Mesodermal cell (in vitro differentiated cells): ENCODE results near the gene SVIL.
"Not testable (repeated sequence)": the region's sequence is repeated elsewhere in the genome, so short reads cannot be mapped to it uniquely, and the experiment has no call there.

ENCODE experiments used
- H3K27ac ChIP-seq: 2 replicates; pipeline ENCODE4 v1.7.0; 2013; ENCODE audit warnings: mild to moderate bottlenecking, low read depth, low read length, moderate library complexity; ENCODE audit not compliant: severe bottlenecking
- H3K36me3 ChIP-seq: 2 replicates; pipeline ENCODE4 v1.7.1; 2013; ENCODE audit warnings: mild to moderate bottlenecking, low read length, moderate library complexity; ENCODE audit not compliant: control insufficient read depth, insufficient read depth
- H3K4me1 ChIP-seq: one replicate; pipeline ENCODE4 v1.7.1; 2013; ENCODE audit warnings: mild to moderate bottlenecking, low read length; ENCODE audit not compliant: insufficient read depth, control insufficient read depth, poor library complexity, severe bottlenecking
- H3K4me3 ChIP-seq: 2 replicates; pipeline ENCODE4 v1.7.0; 2013; ENCODE audit warnings: low read length, control low read depth, mild to moderate bottlenecking; ENCODE audit not compliant: insufficient read depth, poor library complexity, severe bottlenecking; ENCODE audit errors: extremely low read depth
- H3K9me3 ChIP-seq: 2 replicates; pipeline ENCODE4 v1.7.1; 2013; ENCODE audit warnings: mild to moderate bottlenecking, low read length, moderate library complexity; ENCODE audit not compliant: control insufficient read depth
- WGBS, 2 experiments: methylation state at CpG; one replicate each; pipeline ENCODE4 v1.1.5; 2013; ENCODE audit warnings: missing lambda C conversion rate in 2 of 2; ENCODE audit not compliant: insufficient coverage in 2 of 2; 5-methylcytosine and 5-hydroxymethylcytosine counted together

The SVIL gene

DNA sequence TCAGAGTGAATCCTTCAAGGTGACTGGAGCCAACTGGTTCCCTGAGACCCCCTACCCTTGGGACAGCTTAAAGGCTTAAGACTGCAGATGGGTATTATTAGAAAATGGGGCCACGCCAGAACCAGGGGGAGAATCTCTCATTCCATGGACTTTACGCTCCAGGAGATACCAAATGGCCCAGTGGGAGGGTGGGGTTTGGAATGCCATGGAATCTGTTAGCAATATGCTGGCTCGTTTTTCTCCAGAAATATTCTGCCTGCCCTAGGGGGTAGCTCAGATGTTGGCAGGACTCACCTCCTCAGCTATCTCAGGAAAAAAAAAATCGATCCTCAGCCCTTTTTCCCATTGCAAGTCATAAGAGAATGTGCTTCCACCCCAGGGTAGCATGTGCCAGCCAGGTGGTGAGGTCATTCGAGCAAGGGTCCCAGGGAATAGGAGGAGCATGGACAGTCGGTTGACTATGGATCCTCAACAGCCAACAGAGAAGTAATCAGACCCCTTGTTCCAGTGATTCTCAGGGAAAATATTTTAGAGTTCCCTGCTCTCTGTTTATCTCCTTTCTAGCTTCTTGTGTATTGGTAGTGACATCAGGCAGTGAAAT lies 22.9 kb downstream of the SVIL start:
- whole genome bisulfite sequencing, 2 experiments = 93 to 97% methylated on average over 4 to 5 of the region's 6 CpGs
- Histone ChIP-seq H3K9me3 (peaks cover 5% of the 10 kb centered on the region), H3K4me1 (peaks cover 9% of the 10 kb centered on the region), H3K27ac (no peak overlapping the region), H3K4me3 (no peak overlapping the region), H3K36me3 (peaks cover 57% of the 10 kb centered on the region)

- H3K4me1 ChIP-seq = peaks cover 9% of the 10 kb centered on the region
- peaks cover 5% of the 10 kb centered on the region for H3K9me3 ChIP-seq
- no peak overlapping the region for H3K4me3 ChIP-seq
- H3K36me3 ChIP-seq = peaks cover 56% of the 10 kb centered on the region
- 91 to 98% methylated on average over 7 to 8 of the region's 10 CpGs for WGBS, 2 experiments
- H3K27ac ChIP-seq = no peak overlapping the region
These were observed 23.7 kb downstream of the SVIL start for GRCh38 chr10:29610876-29611647.

- H3K4me3 ChIP-seq, H3K4me1 ChIP-seq, H3K9me3 ChIP-seq, H3K27ac ChIP-seq: not testable (repeated sequence)
- 81 to 100% methylated on average over 2 of the region's 3 CpGs for WGBS, 2 experiments
- H3K36me3 ChIP-seq = peaks cover 56% of the 10 kb centered on the region
These were observed 24.4 kb downstream of the SVIL start for GRCh38 chr10:29610331-29610730.

DNA sequence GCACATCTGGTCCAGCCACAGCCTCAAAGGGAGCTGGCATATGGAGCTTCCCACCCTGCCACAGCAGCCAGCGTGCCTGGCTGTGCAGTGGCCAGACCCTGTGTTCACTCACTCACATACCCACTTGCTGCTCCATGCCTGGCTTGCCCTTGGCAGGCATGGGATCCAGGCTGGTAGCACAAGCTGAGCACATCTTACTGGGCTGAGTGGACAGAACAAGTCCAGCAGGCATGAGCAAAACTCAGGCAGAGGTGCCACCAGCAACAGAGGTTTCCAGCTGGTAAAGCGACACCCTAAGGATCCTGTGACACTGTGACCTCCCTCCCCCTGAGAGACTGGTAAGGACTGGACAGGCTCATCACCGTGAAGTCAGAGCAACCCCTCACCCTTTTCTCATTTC lies 25.1 kb downstream of the SVIL start:
- WGBS, 2 experiments = 89 to 94% methylated on average over 2 to 3 of the region's 3 CpGs
- peaks cover 9% of the 10 kb centered on the region for H3K4me1 ChIP-seq
- H3K4me3 ChIP-seq = no peak overlapping the region
- peaks cover 54% of the 10 kb centered on the region for H3K36me3 ChIP-seq
- H3K9me3 ChIP-seq = peaks cover 5% of the 10 kb centered on the region
- no peak overlapping the region for H3K27ac ChIP-seq

DNA sequence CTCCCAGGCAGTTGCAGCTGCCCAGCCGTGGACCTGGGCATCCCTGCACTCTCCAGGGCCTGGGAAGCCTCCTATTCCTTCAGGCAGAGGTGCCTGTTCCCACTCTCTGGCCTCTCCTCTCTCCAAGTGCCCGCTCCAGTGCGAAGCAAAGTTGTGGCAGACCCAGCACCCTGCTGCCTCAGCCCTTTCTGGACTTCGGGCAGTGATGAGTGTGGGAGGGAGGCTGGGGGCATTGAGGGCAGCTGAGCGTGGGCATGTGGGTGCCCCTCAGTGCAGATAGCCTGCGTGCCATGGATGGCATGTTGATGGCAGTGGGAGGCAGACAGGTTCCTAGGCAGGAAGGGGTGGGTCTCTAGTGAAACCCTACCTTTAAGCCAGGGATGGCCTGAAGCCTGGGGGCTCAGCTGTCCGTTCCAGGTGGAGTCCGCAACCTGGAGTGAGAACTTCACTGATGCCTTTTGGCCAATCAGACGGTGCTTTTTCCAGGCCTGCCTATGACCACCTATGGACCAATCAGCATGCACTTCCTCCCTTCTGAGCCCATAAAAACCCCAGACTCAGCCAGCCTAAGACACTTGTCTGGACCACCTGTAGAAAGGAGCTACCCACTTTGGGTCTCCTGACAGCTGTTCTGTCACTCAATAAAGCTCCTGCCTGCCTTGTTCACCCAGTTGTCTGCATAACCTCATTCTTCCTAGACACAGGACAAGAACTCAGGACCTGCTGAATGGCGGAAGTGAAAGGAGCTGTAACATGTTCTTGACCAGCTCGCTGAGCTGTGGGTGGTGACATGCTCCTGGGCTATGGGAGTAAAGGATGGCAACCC lies 26.1 kb downstream of the SVIL start:
- Histone ChIP-seq H3K27ac (no peak overlapping the region), H3K9me3 (peaks cover 5% of the 10 kb centered on the region)
- 73 to 75% methylated on average over 7 to 8 of the region's 11 CpGs for WGBS, 2 experiments

DNA sequence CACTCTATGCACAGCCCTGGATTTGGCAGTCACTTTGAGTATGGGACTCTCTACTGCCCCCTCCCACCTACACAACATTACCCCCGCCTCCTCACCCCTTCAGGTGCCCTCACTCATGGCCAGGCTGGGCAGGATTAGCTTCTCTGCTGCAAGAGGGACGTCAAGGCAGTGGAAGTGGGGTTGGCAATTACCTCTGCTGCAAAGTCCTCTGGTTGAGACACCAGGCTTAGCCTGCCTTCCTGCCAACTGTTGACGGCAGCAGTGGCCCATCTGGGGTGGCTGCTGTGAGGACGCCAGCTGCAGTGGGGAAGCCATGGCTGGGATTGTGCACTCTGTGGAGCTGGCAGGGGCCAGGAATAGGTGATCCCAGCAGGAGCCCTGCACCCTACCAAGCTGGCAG lies 26.7 kb downstream of the SVIL start:
- 57 to 74% methylated on average over 2 to 3 of the region's 4 CpGs for WGBS, 2 experiments
- Histone ChIP-seq H3K4me3 (no peak overlapping the region), H3K4me1 (peaks cover 9% of the 10 kb centered on the region), H3K27ac (no peak overlapping the region), H3K36me3 (peaks cover 47% of the 10 kb centered on the region), H3K9me3 (peaks cover 5% of the 10 kb centered on the region)

More for the DNA sequence above, 26.1 kb downstream of the SVIL start:
- no peak overlapping the region for H3K4me3 ChIP-seq
- H3K36me3 ChIP-seq = peaks cover 53% of the 10 kb centered on the region
- H3K4me1 ChIP-seq = peaks cover 9% of the 10 kb centered on the region

DNA sequence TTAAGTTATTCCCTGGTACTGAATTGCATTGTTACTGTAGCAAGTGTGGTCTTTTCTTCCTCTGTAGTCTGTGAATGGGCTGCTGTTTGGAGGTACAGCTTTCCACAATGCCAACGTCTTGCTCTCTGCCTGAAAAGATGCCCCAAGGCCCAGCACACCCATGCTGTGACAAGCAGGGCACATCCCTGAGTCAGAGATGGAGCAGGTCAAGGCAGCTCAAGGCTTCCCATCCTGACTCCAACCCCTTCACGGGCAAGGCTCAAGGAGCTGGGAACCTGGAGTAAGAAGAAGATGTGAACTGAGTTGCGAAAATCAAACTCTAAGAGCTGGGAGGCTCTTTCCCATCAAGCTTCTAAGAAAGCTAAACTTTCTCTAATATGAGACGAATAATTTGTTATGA lies 27.2 kb downstream of the SVIL start:
- WGBS, 2 experiments = 86 to 100% methylated on average over 1 to 3 of the region's 4 CpGs
- Histone ChIP-seq H3K9me3 (peaks cover 5% of the 10 kb centered on the region), H3K4me3 (no peak overlapping the region), H3K36me3 (peaks cover 45% of the 10 kb centered on the region), H3K4me1 (peaks cover 9% of the 10 kb centered on the region), H3K27ac (no peak overlapping the region)

DNA sequence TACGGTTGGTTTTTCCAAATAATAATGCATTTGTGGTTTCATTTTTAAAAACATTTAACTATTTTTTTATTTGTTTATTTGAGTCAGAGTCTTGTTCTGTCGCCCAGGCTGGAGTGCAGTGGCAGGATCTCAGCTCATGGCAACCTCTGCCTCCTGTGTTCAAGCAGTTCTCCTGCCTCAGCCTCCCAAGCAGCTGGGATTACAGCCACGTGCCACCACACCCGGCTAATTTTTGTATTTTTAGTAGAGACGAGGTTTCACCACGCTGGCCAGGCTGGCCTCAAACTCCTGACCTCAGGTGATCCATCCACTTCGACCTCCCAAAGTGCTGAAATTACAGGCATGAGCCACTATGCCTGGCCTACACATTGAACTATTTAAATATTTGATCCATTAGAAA lies 28.1 kb downstream of the SVIL start:
- WGBS, 2 experiments = 60 to 83% methylated on average over 2 of the region's 7 CpGs

GRCh38 chr10:29604291-29604825 lies 30.4 kb downstream of the SVIL start:
- H3K4me3 ChIP-seq = no peak overlapping the region
- peaks cover 33% of the 10 kb centered on the region for H3K36me3 ChIP-seq
- H3K27ac ChIP-seq = no peak overlapping the region
- no peaks in the 10 kb centered on the region for H3K9me3 ChIP-seq
- H3K4me1 ChIP-seq = no peaks in the 10 kb centered on the region
- WGBS, 2 experiments = 86 to 90% methylated on average over 5 of the region's 9 CpGs

More for the DNA sequence above, 28.1 kb downstream of the SVIL start:
- H3K27ac ChIP-seq, H3K9me3 ChIP-seq, H3K4me3 ChIP-seq, H3K4me1 ChIP-seq: not testable (repeated sequence)
- H3K36me3 ChIP-seq = peaks cover 45% of the 10 kb centered on the region

DNA sequence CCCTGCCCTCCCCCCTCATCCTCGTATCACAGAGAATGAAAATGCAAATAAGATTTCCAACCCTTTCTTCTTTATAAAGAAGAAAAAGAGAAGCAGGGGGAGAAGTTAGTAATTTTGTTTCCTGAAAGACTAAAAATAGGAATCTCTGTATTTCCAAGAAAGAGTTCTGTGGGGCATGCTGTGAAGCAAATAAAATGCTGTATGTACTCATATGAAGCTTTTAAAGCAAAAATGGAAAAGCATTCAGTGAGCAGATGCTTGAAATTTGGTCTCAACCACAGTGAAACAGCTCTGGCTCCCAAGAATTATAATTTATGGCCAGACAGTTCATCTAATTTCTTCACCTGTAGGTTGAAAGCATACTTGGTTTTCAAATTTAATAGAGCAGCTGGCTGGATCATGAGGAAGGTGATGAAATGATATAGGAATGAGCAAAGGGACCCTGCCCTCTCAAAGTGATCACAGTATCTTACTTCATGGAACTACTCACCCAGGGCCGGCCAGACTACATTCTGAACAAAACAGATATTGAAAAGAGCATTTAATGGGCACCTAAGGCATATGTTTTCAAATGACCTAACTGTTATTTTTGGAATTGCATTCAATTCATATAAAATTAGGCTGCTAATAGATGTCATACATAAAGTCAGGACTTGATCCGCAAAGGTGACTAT lies 31.4 kb downstream of the SVIL start:
- peaks cover 28% of the 10 kb centered on the region for H3K36me3 ChIP-seq
- no peaks in the 10 kb centered on the region for H3K9me3 ChIP-seq
- no peak overlapping the region for H3K27ac ChIP-seq
- no peak overlapping the region for H3K4me3 ChIP-seq
- peaks cover 5% of the 10 kb centered on the region for H3K4me1 ChIP-seq
- WGBS, 2 experiments = no CpG with 5 or more reads among the region's 3 CpGs
